NCI-H748 (cell line): Measurements from ENCODE around the gene PREX1.
"Not testable (repeated sequence)": the region's sequence is repeated elsewhere in the genome, so short reads cannot be mapped to it uniquely, and the experiment has no call there.

Source experiments
- DNase-seq: peaks from one replicate; lab custom pipeline; 2025; ENCODE audit not compliant: unreplicated experiment; lab: John Stamatoyannopoulos, UW

Gene PREX1

DNA sequence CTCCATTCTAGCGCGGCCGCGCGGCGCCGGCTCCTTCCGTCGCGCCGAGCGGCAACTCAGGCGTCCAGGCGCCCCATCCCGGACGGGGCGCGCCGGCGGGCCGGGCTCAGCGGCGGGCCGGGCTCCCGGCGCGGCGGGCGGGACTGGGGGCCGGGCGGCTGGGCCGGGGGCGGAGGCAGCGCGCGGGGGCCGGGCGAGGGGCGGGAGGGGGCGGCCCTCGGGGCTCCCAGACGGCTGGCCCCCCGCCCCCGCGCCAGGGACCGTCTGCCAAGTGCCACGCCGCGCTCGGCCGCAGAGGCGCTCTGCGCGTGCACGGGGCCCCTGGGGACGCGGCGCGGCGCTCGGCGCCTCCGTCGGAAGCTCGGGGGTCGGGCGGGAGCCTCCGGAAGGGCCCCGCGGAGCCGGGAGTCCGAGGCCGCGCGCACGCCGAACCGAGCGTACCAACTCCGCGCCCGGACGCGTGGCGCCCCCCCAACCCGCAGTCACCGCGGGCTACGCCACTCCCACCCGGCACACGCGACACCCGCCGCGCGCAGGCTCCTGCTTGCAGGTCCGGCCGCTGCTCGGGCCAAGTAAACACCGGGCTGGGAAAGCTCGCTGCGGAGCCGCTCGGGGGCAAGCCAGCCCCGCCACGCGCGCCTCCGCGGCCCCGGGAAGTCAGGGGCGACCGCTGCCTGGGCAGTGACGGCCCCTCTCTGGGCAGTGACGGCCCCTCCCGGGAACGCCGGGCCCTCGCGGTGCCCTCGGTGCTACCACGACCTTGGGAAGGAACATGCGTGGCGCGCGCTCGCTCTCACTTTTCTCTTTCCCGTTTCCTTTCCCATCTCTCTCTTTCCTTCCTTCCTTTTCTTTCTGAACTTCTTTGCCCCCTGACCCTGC is at the start of gene PREX1:
PREX1 (minus strand) TSS at position 145 of the 879 bp plus-strand sequence; CDS start at position 6, 139 bp downstream.
- peak; percentile 78 for DNase-seq

DNA sequence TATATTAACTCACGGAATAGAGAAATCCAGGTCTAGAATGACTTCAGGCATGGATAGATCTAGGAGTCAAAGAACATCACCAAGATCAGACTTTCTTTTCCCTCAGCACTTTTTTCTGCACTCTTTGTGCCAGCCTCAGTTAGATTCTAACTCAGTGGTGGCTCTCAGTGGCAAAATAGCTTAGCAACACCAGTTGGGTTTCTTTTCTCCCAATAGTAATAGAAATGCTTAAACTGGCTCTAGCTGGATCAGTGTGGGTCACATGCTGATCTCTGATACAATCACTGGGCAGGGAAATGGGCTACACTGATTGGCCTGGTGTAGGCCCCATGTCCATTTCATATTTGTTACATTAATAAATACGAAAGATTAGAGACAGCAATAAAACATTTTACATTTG is 49.5 kb upstream of the PREX1 start:
- DNase-seq = no peak

GRCh38 chr20:48875914-48876240 is 48.1 kb upstream of the PREX1 start:
- DNase-seq = no peak

GRCh38 chr20:48875233-48875913 is 47.6 kb upstream of the PREX1 start:
- DNase-seq = no peak

DNA sequence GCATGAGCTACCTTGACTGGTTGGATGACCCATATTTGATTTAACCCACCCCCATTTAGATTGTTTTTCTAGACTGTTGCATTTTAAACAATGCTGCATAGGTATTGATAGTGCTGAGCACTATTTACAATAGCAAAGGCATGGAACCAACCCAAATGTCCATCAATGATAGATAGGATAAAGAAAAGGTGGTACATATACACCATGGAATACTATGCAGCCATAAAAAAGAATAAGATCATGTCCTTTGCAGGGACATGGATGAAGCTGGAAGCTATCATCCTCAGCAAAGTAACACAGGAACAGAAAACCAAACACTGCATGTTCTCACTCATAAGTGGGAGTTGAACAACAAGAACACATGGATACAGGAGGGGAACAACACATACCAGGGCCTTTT is 41.6 kb upstream of the PREX1 start:
- not testable (repeated sequence) for DNase-seq

GRCh38 chr20:48866936-48867335 is 39.1 kb upstream of the PREX1 start:
- no peak for DNase-seq

GRCh38 chr20:48864738-48865318 is 37.0 kb upstream of the PREX1 start:
- no peak for DNase-seq

- no peak for DNase-seq
These were observed 36.5 kb upstream of the PREX1 start for GRCh38 chr20:48864254-48864653.

- DNase-seq = no peak
These were observed 34.5 kb upstream of the PREX1 start for GRCh38 chr20:48862279-48862678.

GRCh38 chr20:48861444-48861843 is 33.6 kb upstream of the PREX1 start:
- DNase-seq = no peak

DNA sequence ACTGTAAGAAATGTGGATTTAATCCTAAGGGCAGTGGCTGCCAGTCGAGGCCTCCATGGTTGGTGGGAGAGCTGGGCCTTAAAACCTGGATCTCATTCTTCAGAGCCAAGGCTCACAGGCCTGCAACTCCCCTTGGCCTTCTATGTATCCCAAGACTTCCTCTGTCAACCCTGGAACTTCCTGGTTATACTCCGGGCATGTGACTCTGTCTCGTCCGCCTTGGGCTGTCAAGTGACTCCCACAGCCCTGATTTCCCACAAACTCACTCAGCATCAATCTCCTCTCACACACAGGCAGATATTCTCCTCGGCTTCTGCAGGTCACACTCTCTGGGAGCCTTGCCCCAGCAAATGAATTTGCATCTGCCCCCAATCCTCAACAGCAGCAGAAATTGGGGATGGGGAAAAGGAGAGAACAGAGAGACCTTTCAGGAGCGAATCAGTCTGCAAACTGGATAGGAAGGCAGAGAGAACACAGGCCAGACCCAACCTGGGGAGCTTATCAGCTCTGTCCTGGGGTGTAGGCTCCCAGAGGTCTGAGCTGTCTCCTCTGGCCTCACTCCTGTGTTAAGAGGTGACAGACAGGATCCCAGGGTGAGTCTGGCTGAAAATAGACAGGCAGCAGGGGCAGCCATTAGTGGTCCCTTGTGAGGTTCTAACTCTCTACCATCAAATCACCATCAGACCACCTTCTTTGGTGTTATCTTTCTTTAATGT is 30.4 kb upstream of the PREX1 start:
- DNase-seq = no peak

GRCh38 chr20:48856130-48856529 is 28.3 kb upstream of the PREX1 start:
- DNase-seq = no peak

DNA sequence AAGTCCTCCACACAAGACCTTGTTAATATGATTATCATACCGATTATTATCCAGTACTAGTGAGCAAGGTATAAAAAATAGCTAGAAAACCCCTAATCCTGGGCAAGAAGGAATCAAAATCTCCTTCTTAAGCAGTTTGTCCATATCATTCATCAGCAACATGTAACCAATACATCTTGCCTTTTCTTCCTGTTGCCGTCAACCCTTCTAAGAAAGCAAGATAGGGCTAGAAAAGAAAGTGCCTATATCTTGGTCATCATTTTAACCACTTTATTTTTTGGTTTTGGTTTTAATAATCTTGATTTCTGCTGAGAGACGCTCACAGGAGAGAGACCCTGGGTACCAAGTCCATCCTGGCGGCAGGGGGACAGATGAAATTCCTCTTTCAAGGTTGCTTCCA is 27.2 kb upstream of the PREX1 start:
- no peak for DNase-seq

GRCh38 chr20:48852609-48853008 is 24.8 kb upstream of the PREX1 start:
- DNase-seq = no peak

DNA sequence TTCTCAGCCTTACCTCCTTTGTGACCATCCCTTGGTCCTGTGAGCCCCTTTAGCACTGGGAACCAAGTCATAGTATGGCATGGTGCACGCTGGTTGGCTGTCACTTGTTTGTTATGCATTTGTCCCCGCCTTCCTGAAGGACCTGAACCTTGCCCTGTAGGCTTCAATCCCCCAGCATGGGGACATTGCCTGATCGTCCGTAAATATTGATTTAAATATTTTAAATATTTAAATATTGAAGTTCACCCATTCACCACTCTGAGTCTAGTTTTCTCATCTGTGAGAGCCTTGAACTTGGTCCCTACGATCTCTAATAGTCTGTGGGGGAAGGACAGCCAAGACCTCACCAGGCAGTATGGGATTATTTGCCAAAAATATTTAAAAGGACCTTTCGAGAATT is 23.8 kb upstream of the PREX1 start:
- DNase-seq = no peak

- DNase-seq = no peak
These were observed 23.1 kb upstream of the PREX1 start for GRCh38 chr20:48850977-48851299.

DNA sequence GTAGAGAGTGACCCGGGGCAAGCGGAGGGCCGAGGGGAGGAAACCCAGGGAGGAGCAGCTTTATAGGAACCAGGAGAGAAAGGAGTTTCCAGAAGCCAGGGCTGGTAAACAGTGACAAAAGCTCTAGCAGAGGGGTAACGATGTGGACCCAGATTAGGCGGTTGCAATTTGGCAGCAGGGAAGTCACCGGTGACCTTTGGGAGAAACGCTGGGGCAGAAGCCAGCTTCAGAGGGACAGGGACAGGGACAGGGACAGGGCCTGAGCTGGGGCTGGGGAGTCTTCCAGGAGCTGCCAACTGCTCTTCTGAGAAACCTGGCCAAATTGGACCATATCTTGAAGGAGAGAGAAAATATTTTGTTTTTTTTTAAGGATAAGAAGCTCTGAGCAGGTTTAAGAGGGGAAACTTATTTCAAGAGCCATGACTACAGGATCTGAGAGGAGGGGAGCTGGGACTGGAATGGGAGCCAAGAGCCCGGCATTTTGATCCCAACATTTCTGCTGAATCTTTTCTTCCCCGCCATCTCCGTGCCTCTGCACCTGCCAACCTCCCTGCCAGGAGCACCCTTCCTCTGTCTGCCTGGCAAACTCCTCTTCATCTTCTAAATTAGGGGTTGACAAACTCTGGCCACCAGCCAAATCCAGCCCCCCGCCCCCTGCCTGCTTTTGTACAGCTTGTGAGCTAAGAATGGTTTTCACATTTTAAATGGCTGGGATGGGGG is 22.6 kb upstream of the PREX1 start:
- peak; percentile 10 for DNase-seq

GRCh38 chr20:48849779-48850178 is 22.0 kb upstream of the PREX1 start:
- no peak for DNase-seq

DNA sequence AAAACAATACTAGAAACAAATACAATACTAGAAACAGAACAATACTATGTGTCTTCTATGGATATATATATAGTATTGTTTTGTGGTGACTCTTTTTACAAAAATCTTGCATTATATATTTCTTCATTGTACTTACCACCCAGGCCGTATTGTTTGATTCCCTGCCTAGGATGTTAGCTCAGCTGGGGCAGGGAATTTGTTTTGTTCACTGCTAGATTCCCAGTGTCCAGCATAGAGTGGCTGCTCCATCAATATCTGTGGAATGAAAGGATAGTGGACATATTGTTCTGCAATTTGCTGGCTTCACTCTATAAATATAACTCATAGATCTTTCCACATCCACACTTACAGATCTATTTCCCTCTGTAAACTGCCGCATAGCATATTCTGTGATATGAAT is 21.5 kb upstream of the PREX1 start:
- DNase-seq = no peak

- no peak for DNase-seq
These were observed 19.9 kb upstream of the PREX1 start for GRCh38 chr20:48847498-48848205.
